NOMO-1 treated with dmso at 0.1 percent for 144 hours (cell line): ENCODE measurements around the gene DTX3L.
A peak's percentile ranks its signal among the peaks of the same experiment; 100 is the strongest.
"Not testable (repeated sequence)": the region's sequence is repeated elsewhere in the genome, so short reads cannot be mapped to it uniquely, and the experiment has no call there.

ENCODE experiments used
- DNase-seq: peaks from one replicate; lab custom pipeline; 2025; ENCODE audit not compliant: unreplicated experiment; lab: John Stamatoyannopoulos, UW

DTX3L gene

GRCh38 chr3:122560680-122561079, 3.5 kb upstream of the DTX3L start:
- DNase-seq = no peak

- no peak for DNase-seq
Observed at GRCh38 chr3:122562923-122563716, 1.0 kb upstream of the DTX3L start.

- DNase-seq = no peak
Observed at GRCh38 chr3:122563717-122564025, 467 bp upstream of the DTX3L start.

GRCh38 chr3:122568131-122568530, 4.0 kb downstream of the DTX3L start:
- not testable (repeated sequence) for DNase-seq

GRCh38 chr3:122568755-122569154, 4.6 kb downstream of the DTX3L start:
- no peak for DNase-seq

GRCh38 chr3:122572940-122573412, 8.8 kb downstream of the DTX3L start:
- DNase-seq = peak; percentile 53

GRCh38 chr3:122576174-122576940, 12.2 kb downstream of the DTX3L start:
- DNase-seq = no peak

- no peak for DNase-seq
Observed at GRCh38 chr3:122577409-122578031, 13.4 kb downstream of the DTX3L start, which contains the start of gene PARP15. Gene PARP15, plus strand, starts transcription at chr3:122577650. Its CDS starts 18 bp downstream, at chr3:122577668.

GRCh38 chr3:122578069-122578740, 14.1 kb downstream of the DTX3L start:
- DNase-seq = no peak

- no peak for DNase-seq
Observed at GRCh38 chr3:122580470-122580869, 16.3 kb downstream of the DTX3L start.

GRCh38 chr3:122581622-122582021, 17.5 kb downstream of the DTX3L start:
- no peak for DNase-seq

GRCh38 chr3:122582390-122582789, 18.3 kb downstream of the DTX3L start:
- DNase-seq = no peak

GRCh38 chr3:122586098-122586497, 22.0 kb downstream of the DTX3L start:
- DNase-seq = no peak

GRCh38 chr3:122586773-122587485, 22.8 kb downstream of the DTX3L start:
- DNase-seq = no peak

GRCh38 chr3:122587572-122587971, 23.4 kb downstream of the DTX3L start:
- no peak for DNase-seq

- no peak for DNase-seq
Observed at GRCh38 chr3:122589297-122589696, 25.2 kb downstream of the DTX3L start.

- DNase-seq = no peak
Observed at GRCh38 chr3:122590610-122591009, 26.5 kb downstream of the DTX3L start.

- no peak for DNase-seq
Observed at GRCh38 chr3:122594025-122594424, 29.9 kb downstream of the DTX3L start.

- DNase-seq = no peak
Observed at GRCh38 chr3:122598151-122598550, 34.0 kb downstream of the DTX3L start.

GRCh38 chr3:122598556-122598955, 34.4 kb downstream of the DTX3L start:
- DNase-seq = no peak
